H1 (cell line): ENCODE measurements around the gene CHMP1B. TPM values are rescaled to one million over a fixed set of nuclear protein-coding genes. Genes with fewer than 3 reads are reported as not detected.

Experiments
- ASH2L ChIP-seq: fragments of 200-600, 300-600 bp; sonication (generic); IDR thresholded peaks from one replicate; pipeline ENCODE4 v1.7.1; 2017; ENCODE audit warnings: low read length
- ATF2 ChIP-seq: IDR thresholded peaks from 2 replicates; pipeline ENCODE4 v1.6.1; 2012; ENCODE audit warnings: low read length, inconsistent platforms
- CHD7 ChIP-seq: fragments of 300-600 bp; sonication (generic); IDR thresholded peaks from 2 replicates; pipeline ENCODE4 v1.7.1; 2012; ENCODE audit warnings: low read length, moderate library complexity, mild to moderate bottlenecking, inconsistent platforms; ENCODE audit not compliant: insufficient replicate concordance
- CTBP2 ChIP-seq: IDR thresholded peaks from 2 replicates; pipeline ENCODE4 v1.7.0; 2011; ENCODE audit warnings: borderline replicate concordance, mild to moderate bottlenecking, moderate library complexity, mixed read lengths, low read length; ENCODE audit not compliant: insufficient read depth, insufficient read length
- HDAC6 ChIP-seq: IDR thresholded peaks from one replicate; pipeline ENCODE4 v1.7.1; 2012; ENCODE audit warnings: low read depth, mild to moderate bottlenecking, inconsistent platforms, low read length, moderate library complexity
- JUN ChIP-seq: IDR thresholded peaks from 2 replicates; pipeline ENCODE4 v1.6.1; 2011; ENCODE audit warnings: low read depth, mild to moderate bottlenecking, improper control_type of control experiment, low read length
- MAX ChIP-seq: IDR thresholded peaks from 2 replicates; pipeline ENCODE4 v1.6.1; 2012; ENCODE audit warnings: inconsistent platforms
- SIRT6 ChIP-seq: IDR thresholded peaks from one replicate; pipeline ENCODE4 v1.7.1; 2012; ENCODE audit warnings: low read length, inconsistent platforms
- TBP ChIP-seq: IDR thresholded peaks from 2 replicates; pipeline ENCODE4 v1.6.1; 2011; ENCODE audit warnings: low read depth, low read length, improper control_type of control experiment
- ZNF274 ChIP-seq: IDR thresholded peaks from 2 replicates; pipeline ENCODE4 v1.7.0; 2012; ENCODE audit warnings: low read length, borderline replicate concordance; ENCODE audit errors: extremely low read depth
- polyA plus RNA-seq, 7 experiments: library from polyadenylated mRNA; depleted of rRNA in 3 of 7; stranded (reverse) in 5 of 7; unstranded in 2 of 7; fragments of >200 nt in 5 of 7; fragments of 200-250 nt in 2 of 7; gene quantifications; 1 replicate in 5 of 7; 2 replicates in 1 of 7; 4 replicates in 1 of 7; pipeline versions ENCODE4 v1.2.1 to v1.2.3, GENCODE V29; 2011 to 2013; ENCODE audit warnings: missing spikeins in 2 of 7, mixed read lengths in 2 of 7
- total RNA-seq: library from RNA; stranded (reverse); fragmentation: NEBNext Ultra II Directional; extraction: Animal tissue kit (Norgen Biotek cat#: 25700); gene quantifications from 2 replicates; pipeline ENCODE4 v1.2.1, GENCODE V29; 2021

CHMP1B gene
- total and polyA plus RNA-seq, 2 of the 8 experiments (the other 6 are each of a cell fraction or from before 2014, with no cell fraction given) = 30.5 to 43.2 TPM

- TF ChIP-seq CHD7 = no peak
- TF ChIP-seq MAX = no peak
- no peak for TF ChIP-seq HDAC6
- TF ChIP-seq ATF2 = no peak
- no peak for TF ChIP-seq SIRT6
- no peak for TF ChIP-seq ZNF274
- no peak for TF ChIP-seq TBP
- TF ChIP-seq ASH2L = no peak
- TF ChIP-seq JUN = no peak
- TF ChIP-seq CTBP2 = no peak
Observed at GRCh38 chr18:11859282-11859830, 8.1 kb downstream of the CHMP1B start (continued).
